ENCODE results near the gene PRSS33. TPM values are rescaled to one million over a fixed set of nuclear protein-coding genes. Genes with fewer than 3 reads are reported as not detected.

Gene PRSS33
- total RNA-seq, 1 donor from 2014 or later, result not detected

DNA sequence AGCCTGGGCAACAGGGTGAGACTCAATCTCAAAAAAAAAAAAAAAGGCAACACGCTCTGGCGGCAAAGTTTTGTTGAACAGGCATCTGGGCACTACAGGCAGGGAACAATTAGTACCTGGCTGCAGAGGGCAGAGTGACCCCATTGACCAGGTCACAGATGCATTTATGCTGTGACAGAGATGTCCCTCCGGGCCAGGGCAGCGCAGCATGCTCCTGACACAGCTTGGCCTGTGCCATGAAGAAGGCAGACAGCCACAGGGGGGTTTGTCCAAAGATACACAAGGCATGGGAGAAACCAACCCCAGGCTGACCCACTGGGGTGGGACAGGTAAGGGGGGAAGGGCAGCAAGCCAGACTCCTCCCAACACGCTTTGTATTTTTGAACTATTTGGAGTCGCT, 42.6 kb downstream of the PRSS33 start:
- DNase-seq (ENCODE audit: low read depth), result no peak

DNA sequence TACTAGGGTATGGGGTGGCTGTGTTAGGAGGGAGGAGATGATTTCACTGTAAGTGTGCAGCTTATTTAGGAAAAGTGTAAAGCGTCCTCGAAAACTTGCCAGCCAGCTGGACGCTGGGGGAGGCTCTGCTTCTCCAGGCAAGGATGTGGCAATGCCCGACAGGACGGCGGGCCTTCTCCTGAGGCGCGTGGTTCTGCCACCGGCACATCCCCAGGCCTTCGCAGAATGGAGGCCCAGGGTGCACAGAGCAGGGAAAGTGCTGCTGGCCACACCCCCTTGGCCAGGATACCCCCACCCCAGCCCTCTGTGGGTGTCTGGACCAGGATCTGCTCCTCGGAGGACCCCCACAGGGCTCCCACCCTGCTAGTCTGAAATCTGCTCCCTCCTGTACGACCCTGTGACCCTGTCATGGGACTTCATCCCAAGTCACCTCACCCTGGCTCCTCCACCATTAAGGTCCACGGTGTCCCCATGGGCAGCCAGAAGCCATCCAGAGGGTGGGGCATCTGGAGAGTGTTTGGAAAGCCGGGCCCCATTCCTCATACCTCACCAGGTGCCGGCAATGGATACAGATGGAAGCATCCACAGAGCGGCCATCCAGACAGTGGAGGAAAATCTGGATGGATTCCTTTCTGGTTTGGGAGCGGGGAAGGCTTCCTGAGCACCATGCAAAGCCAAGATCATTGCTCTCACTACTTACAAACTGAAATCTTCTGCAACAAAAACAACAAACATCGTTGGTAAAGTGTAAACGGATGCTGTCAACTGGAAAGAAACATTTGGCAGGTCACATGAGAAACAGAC, 44.2 kb downstream of the PRSS33 start:
- no peak for DNase-seq (ENCODE audit: low read depth)

DNA sequence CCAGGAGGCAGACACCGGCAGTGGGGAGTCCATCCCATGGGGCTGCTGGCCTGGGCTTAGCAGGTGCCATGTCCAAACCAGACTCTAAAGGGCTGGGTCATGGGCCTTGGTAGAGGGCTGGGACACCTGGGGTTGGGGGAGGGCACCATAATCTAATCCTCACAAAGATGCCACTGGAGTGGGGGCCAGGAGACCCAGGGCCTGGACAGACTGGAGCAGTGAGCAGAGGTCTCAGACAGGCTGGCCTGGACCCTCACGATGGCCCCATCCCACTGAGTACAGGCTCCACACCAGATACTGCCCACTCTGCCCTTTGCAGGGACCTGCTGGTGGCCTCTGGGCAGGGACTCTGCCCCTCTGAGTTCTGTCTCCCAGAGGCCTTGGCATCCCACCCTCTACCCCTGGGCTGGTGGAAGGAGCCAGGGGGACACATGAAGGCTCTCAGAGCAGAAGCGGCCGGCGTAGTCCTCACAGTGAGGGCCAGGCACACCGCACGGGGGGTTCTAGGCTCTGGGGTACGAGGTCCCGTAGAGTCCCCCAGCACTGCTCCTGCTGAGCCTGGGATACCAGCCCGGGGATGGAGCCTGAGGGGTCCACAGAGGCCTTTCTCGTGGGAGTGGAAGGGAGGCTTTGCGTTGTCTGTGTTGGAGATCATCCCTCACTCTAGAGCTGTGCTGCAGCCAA, 44.9 kb downstream of the PRSS33 start:
- DNase-seq (ENCODE audit: low read depth), result no peak

DNA sequence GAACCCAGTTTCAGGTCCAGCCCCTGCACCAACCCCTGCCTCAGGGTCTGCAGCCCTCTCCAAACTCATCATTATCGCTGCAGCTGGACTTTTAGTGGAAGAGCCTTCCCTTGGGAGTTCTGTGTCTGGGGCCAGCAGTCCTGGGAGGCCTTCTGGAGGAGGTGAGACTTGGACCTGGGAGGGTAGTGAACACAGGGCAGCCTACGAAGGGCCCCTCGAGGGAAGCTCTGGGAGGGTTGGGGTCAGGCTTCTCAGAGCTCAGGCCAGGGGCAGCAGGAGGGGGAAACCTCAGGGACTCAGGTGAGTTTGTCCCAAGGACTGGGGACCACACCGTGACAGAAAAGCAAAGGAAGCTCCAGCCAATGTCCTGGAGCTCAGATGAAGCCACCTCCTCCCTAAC, 46.2 kb downstream of the PRSS33 start:
- DNase-seq (ENCODE audit: low read depth), result no peak

DNA sequence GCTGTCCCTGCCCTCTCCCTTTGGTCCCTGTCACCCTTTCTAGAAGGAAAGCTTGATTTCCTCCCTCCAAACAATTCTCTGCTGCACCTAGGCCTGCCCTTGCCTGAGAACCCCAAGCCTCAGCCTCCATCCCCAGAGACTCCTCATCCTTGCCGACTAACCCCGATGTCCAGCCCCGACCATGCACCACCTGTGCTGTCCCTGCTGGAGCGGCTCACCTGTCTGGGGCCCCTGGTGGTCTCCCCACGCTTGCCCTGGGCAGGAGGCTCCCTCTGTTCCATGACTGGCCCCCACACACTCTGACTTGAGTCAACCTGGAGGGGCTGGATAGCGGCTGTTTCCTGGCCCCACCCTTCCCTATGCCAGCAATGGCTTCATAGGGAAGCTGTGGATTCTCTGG, 46.9 kb downstream of the PRSS33 start:
- DNase-seq (ENCODE audit: low read depth), result no peak

DNA sequence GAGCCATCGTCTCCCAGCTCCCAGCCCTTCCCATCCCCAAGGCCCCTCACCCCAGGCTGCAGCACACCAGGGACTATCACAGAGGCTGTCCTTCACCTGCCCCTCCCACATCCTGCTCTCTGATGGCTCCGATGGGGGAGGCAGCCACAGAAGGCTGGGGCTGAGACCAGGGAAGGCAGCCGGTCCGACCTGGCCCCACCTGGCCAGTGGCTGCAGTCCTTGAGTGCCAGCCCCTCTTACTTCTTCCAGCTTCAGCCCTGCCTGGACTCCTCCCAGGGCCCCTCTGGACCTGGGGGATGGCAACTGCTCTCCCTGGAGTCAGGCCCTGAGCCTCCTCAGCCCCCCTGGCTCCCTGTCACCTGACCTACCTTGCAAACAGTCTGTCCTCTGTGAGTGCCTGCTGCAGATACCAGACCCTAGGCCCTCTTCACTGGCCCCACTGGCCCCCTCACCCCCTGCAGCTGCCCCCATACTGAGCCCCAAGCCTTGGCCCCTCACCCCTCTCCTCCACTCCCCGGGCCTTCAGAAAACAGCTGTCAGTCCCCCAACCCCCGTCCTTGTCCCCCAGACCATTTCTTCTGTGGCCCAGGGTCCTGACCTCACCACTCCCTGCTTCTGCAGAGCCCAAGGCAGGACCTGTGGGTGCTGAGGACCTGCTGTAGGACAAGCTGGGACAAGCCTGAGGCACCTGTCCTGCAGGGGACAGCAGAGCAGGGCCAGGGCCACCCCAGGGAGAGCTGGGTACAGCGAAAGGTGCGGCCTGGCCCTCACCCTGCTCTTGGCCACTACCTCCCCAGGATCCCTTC, 47.5 kb downstream of the PRSS33 start:
- no peak for DNase-seq (ENCODE audit: low read depth)

DNA sequence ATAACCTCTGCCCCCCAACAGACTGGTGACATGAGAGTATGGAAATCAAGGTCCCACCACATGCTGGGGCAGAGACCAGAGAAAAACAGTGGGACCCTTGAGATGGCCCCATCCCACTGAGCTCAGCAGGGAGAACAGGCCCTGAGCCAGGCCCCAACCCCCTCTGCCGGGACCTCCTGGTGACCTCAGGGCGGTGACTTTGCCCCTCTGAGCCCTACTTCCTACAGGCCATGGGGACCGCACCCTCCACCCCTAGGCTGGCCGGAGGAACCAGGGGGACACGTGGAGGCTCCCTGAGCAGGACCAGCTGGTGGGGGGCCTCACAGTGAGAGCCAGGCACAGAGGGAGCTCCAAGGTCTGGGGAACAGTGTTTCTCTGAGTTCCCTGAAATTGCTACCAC, 48.7 kb downstream of the PRSS33 start:
- DNase-seq (ENCODE audit: low read depth), result no peak

DNA sequence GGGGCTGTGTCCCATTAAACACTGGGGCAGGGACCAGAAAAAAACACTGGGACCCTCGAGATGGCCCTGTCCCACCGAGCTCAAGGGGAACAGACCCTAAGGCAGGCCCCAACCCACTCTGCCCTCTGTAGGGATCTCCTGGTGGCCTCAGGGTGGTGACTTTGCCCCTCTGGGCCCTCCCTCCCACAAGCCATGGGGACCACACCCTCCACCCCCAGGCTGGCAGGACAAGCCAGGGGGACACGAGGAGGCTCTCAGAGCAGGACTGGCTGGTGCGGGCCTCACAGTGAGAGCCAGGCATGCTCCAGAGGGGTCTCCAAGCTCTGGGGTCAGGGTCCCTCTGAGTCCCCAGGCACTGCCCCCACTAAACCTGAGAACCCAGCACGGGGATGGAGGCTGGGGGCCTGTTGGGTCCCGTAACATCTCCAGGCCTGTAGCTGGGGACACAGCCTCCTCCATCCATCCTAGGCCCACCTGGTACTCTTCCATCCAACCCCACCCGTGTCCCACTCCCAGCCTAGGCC, 49.4 kb downstream of the PRSS33 start:
- no peak for DNase-seq (ENCODE audit: low read depth)

DNA sequence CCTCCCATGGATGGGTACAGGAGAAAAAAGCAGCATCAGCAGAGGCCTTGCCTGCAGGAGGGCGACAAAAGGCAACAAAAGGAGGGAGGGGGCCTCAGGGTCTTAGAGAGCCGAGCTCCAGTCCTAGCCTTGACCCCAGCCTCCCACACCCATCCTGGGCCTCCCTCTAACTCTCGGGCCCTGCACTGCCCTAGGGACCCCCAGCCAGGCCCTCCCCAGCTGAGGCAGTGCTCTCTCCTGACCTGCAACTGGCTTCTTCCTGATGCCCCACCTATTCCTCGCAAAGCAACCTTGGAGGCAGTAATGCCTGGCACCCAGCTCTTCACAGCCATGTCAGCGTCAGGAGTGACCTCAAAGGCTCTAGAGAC, 50.1 kb downstream of the PRSS33 start:
- no peak for DNase-seq (ENCODE audit: low read depth)

DNA sequence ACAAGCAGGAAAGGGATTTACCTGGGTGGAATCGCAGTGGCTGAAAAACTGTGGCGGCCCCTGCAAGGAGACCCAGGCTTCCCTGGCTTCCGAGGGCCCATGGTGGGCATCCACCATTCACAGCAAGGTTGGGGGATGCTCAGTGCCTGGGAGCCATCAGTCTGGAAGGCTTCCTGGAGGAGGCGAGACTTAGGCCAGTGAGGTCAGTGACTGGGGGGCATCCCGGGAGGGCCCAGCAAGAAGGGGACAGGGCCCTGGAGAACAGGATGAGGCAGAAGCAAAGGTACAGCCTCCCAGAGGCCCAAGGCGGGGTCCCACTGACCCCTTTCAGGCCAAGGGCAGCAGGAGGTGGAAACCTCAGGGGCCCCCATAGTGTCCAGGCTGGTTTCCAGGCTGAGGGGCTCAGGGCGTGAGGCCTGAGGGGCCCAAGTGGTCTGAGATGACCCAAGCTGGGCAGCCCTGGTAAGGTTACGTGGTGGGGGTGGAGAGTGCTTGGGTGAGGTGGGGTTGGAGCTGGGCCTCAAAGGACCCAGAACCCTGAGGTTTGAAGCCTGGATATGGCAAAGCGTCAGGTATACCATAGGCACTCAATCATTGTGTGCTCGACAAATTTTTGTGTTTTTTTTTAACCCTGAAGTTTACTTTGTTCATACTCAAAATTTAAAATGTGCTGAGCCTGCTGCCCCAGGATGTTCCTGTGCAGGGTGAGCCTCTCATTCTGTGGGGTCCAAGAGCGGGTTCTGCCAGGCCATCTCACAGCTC, 50.7 kb downstream of the PRSS33 start:
- no peak for DNase-seq (ENCODE audit: low read depth)

DNA sequence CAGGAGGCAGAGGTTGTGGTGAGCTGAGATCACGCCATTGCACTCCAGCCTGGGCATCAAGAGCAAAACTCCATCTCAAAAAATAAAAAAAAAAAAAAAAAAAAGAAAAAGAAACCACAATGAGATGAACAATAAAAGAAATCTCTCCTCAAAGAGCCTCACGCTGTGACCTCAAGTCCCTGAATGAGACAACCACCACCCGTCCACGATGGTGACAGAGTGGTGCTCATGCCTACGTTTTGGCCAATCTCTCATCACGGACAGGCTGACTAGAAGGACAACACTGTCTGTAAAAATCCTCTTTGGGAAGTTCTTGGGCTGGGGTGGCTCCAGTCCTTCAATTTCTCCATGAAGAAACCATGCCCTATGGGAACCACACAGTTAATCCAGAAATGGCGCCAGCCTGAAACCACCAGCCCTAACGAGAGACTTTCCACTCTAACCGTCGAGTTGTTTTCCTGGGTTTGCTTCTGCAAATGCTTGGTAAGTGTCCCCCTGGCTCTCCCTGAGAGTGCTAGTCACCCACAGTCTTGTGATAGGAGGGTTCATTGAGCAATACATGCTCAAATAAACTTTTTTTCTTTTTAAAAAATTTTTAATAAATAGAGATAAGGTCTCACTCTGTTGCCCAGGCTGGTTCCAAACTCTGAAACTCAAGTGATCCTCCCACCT, 52.4 kb downstream of the PRSS33 start:
- no peak for DNase-seq (ENCODE audit: low read depth)

Other genes starting within 250 kb of the PRSS33 start
- 22.4 and 22.6 TPM in 2 replicates for gene PDPK1, start 249.5 kb downstream of the PRSS33 start, total RNA-seq
- 39.0 and 40.6 TPM in 2 replicates for gene KCTD5, start 105.0 kb downstream of the PRSS33 start, total RNA-seq
- 0.26 and 0.62 TPM in 2 replicates for gene PRSS27, start 67.3 kb downstream of the PRSS33 start, total RNA-seq
- gene SRRM2, start 34.9 kb downstream of the PRSS33 start, total RNA-seq, result 93.5 and 93.8 TPM in 2 replicates
- gene ELOB, start 10.3 kb downstream of the PRSS33 start, total RNA-seq, result 235 and 770 TPM in 2 replicates
- not detected in 2 replicates for gene PRSS41, start 10.9 kb upstream of the PRSS33 start, total RNA-seq
- not detected in 2 replicates for gene PRSS21, start 29.7 kb upstream of the PRSS33 start, total RNA-seq
- gene ZG16B, start 42.7 kb upstream of the PRSS33 start, total RNA-seq, result not detected in 2 replicates
- gene PRSS22, start 70.6 kb upstream of the PRSS33 start, total RNA-seq, result not detected in 2 replicates
- 59.9 and 77.1 TPM in 2 replicates for gene FLYWCH2, start 95.7 kb upstream of the PRSS33 start, total RNA-seq
- 27.7 and 36.9 TPM in 2 replicates for gene FLYWCH1, start 124.4 kb upstream of the PRSS33 start, total RNA-seq
- gene KREMEN2, start 176.7 kb upstream of the PRSS33 start, total RNA-seq, result 10.4 and 17.8 TPM in 2 replicates
- 14.6 and 18.0 TPM in 2 replicates for gene PAQR4, start 181.8 kb upstream of the PRSS33 start, total RNA-seq
- gene PKMYT1, start 192.9 kb upstream of the PRSS33 start, total RNA-seq, result 0.53 and 6.7 TPM in 2 replicates
- gene CLDN9, start 225.4 kb upstream of the PRSS33 start, total RNA-seq, result 0.05 and 0.36 TPM in 2 replicates
- gene CLDN6, start 230.6 kb upstream of the PRSS33 start, total RNA-seq, result 0.52 TPM in 1 of 2 replicates, not detected in the other
- gene TNFRSF12A, start 232.8 kb upstream of the PRSS33 start, total RNA-seq, result 217 and 325 TPM in 2 replicates
- gene HCFC1R1, start 236.4 kb upstream of the PRSS33 start, total RNA-seq, result 23.0 and 34.9 TPM in 2 replicates
- gene THOC6, start 236.5 kb upstream of the PRSS33 start, total RNA-seq, result 19.8 and 23.7 TPM in 2 replicates
- gene BICDL2, start 249.4 kb upstream of the PRSS33 start, total RNA-seq, result not detected in 2 replicates

Data from myocyte (in vitro differentiated cells).